Measurements from ENCODE around the gene SLCO2A1.
"Not testable (repeated sequence)": the region's sequence is repeated elsewhere in the genome, so short reads cannot be mapped to it uniquely, and the experiment has no call there.

SLCO2A1 gene

GRCh38 chr3:134029734-134030378 lies at the start of gene SLCO2A1:
Gene SLCO2A1 (minus strand): TSS chr3:134029925. CDS start chr3:134029802, 123 bp downstream.
- no peak for DNase-seq

- no peak for DNase-seq
Observed at GRCh38 chr3:134079111-134079547, 49.4 kb upstream of the SLCO2A1 start.

DNA sequence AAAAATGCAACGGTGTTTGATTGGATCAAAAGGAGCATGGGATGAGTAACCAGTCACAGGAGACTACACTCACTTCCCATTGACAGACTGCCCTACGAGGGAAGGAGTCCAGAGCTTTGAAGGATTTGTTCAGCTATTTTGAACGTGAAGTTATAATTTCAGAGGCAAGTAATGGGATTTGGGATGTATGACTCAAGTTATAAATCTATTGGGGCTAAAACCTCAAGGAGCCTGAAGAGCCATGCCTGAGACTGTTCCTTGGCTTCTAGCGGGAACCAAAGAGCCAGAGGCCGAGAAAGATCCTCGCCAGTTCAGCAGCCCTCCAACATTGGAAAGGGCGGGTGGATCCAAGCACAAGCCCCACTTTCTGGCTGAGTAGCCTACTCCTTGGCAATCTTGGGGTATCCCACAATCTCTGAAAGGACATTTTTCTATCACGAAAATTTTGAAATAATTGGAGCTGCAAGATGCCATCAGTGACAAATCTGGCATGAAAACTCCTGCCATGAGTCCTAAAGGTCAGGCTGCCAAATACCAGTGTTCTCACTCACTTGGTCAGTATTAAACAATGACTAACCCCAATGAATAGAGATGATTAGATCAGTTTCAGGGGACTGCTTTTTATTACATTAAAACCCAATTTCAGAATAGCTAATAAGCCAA lies 48.6 kb upstream of the SLCO2A1 start:
- no peak for DNase-seq

GRCh38 chr3:134077649-134078161 lies 48.0 kb upstream of the SLCO2A1 start:
- no peak for DNase-seq

DNA sequence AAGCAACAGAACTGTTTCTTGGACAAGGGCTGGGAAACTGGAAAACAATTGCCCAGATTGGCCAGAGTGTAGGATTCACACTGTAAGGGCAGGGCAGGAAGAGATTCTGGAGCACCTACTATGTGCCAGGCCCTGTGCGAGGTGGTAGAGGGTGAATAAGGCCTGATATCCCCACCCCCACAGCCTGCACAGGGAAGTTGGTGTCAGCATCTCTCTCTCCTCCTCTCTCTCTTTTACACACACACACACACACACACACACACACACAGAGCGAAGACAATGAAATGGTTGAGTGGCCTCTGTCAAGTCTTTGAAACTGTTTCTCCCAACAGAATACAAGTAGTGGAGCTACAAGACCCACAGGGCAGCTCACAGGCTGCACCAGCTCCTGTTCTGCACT lies 47.1 kb upstream of the SLCO2A1 start:
- DNase-seq, result no peak

DNA sequence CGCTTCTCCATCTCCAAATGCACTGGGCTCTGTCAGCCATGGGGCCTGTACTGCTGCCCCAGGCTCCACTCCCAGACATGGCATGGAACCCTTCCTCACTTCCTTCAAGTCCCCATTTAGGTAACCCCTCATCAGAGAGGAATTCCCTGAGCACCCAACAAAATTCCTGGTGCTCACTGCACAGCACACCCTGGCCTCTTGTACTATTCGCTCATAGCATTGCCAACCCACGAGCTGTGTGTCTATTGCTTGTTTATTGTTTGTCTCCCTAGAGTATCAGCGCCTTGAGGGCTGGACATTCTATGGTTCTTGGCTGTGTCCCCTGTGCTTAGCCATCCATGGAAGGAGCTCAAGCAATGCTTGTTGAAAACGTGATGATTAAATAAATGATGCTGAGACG lies 46.1 kb upstream of the SLCO2A1 start:
- no peak for DNase-seq

DNA sequence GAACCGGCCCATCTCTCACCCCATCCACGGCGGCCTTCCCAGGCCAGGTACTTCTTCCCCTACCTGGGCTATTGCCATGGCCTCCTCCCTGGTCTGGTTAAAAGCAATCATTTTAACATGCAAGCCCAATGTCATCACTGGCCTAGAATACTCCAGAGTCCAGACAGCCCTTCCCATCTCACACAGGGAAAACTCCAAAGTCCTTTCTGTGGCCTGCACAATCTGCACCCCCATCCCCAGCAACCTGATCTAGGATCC lies 45.8 kb upstream of the SLCO2A1 start:
- DNase-seq, result no peak

- DNase-seq, result no peak
Observed at GRCh38 chr3:134074790-134075567, 45.3 kb upstream of the SLCO2A1 start.

GRCh38 chr3:134074001-134074789 lies 44.5 kb upstream of the SLCO2A1 start:
- no peak for DNase-seq

GRCh38 chr3:134073583-134073945 lies 43.8 kb upstream of the SLCO2A1 start:
- no peak for DNase-seq

GRCh38 chr3:134072881-134073582 lies 43.3 kb upstream of the SLCO2A1 start:
- no peak for DNase-seq

DNA sequence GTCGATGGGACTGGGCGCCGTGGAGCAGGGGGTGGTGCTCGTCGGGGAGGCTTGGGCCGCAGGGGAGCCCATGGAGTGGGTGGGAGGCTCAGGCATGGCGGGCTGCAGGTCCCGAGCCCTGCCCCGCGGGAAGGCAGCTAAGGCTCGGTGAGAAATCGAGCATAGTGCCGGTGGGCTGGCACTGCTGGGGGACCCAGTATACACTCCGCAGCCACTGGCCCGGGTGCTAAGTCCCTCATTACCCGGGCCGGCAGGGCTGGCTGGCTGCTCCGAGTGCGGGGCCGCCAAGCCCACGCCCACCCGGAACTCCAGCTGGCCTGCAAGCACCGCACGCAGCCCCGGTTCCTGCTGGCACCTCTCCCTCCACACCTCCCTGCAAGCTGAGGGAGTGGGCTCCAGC lies 40.6 kb upstream of the SLCO2A1 start:
- DNase-seq, result not testable (repeated sequence)

- DNase-seq, result no peak
Observed at GRCh38 chr3:134068429-134068828, 38.7 kb upstream of the SLCO2A1 start.

- DNase-seq, result no peak
Observed at GRCh38 chr3:134067531-134068161, 37.9 kb upstream of the SLCO2A1 start.

DNA sequence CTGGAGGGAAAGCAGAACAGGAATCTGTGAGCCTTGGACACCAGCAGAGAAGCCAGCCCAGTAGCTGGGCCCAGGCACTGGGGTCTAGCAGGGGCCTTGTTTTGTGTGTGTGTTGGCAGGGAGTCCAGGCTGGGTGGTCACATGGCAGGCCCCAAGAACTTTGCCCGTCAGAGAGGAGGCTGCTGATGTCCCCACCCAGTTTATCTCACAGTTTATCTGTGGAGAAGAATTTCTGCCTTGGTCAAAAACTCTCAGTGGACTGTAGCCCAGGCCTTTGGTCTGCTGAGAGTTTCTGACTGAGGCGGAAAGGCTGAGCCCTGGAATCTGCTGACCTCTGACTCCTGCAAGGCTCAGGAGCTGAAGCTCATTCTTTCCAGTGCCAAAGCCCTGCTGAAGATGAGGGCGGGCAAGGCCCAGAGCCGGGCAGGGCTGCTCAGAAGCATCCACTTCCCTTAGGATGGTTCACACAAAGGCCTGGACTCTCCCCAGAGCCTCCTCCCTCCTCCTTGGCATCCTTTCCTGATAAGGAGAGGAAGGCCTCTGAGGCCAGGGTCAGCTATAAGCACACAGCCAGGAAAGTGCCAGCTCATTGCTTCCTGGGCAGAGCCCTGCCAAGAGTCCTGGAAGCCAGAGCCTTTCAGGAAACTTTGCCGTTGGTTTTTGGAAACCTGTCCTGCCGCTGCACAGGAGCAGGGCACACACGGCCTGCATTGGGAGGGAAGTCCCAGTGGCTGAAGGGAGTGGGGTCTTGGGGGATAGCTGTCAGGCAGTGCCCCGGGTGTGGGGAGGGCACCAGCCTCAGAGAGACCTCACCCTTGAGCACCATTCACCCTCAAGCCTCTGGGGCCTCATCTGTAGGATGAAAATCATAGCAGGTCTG lies 37.2 kb upstream of the SLCO2A1 start:
- DNase-seq, result no peak

GRCh38 chr3:134066158-134066541 lies 36.4 kb upstream of the SLCO2A1 start:
- DNase-seq, result no peak

DNA sequence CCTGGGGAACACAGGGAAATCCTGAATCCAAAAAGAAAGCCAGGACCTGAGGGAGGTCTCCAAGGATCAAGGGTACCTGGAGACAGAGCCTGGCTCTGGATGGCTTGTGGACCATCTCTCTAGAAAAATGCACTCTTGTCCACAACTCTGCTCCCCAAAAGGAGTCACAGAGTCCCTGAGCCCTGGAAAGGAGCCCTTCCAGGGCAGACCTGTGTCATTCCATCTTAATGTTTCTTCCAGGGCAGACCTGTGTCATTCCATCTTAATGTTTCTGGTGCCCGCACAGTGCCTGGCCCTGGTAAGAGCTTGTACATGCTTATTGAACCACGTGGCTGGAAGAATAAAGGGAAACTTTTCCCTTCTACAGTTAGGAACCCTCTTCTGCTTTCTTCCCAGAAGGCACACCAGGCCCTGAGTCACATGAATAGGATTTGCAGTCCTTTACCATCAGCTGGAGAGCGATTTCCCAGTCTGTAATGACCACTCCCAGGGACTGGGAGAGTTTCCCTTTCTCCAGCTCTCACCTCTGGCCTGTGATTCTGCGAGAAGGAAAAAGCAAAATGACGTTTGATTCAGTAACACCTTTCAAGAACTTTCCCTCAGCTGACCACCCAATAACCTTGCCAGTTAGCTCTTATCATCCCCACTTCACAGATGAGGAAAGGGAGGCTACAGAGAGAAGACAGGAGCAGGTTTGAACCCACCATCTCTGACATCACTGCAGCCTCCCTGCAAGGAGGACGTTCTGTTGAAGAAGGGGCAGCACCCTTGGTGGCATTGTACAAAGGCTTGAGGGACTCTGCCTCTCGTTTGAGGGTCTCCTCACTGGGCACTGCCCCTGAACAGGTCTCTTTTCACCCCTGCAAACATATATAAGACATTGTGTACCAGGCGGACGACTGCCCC lies 35.8 kb upstream of the SLCO2A1 start:
- DNase-seq, result no peak

DNA sequence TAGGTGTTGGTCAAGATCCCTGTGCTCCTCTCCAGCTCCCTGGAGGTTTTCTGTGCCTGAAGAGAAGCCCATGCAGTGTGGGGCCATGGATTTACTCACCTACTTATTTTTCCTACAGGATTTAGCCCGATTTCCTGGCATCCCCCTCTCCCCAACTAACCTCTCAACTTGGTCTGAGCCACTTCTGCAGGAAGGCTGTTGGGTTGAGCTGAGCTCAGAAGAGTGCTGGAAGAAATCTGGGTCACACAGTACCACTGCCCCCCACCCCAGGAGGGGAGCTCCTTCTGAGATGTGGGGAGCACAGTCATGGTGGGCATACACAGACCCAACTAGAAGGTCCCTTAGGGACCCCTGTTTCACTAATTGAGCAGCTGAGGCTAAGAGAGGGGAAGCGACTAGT lies 34.4 kb upstream of the SLCO2A1 start:
- DNase-seq, result no peak

- no peak for DNase-seq
Observed at GRCh38 chr3:134061401-134061800, 31.7 kb upstream of the SLCO2A1 start.
